Activated CD4-positive, CD25-positive, alpha-beta regulatory T cell treated with anti-CD3 and anti-CD28 coated beads, Interleukin-2, amount 50 U/mL, for 72 hours (primary cell): ENCODE data around the gene DMRTC2.

Experiments used
- DNase-seq: peaks from one replicate; pipeline ENCODE4 v3.0.0; 2021

The DMRTC2 gene

GRCh38 chr19:41847351-41848105, 2.7 kb downstream of the DMRTC2 start:
- DNase-seq: no peak

GRCh38 chr19:41848666-41849065, 3.8 kb downstream of the DMRTC2 start:
- DNase-seq: no peak

GRCh38 chr19:41849067-41849466, 4.2 kb downstream of the DMRTC2 start:
- DNase-seq: no peak

- no peak for DNase-seq
Observed at GRCh38 chr19:41850381-41850780, 5.5 kb downstream of the DMRTC2 start.

- DNase-seq: no peak
Observed at GRCh38 chr19:41851456-41851855, 6.6 kb downstream of the DMRTC2 start.

GRCh38 chr19:41853344-41853743, 8.5 kb downstream of the DMRTC2 start:
- no peak for DNase-seq

- no peak for DNase-seq
Observed at GRCh38 chr19:41853768-41854167, 8.9 kb downstream of the DMRTC2 start.

- DNase-seq: no peak
Observed at GRCh38 chr19:41859213-41859617, 14.4 kb downstream of the DMRTC2 start.

GRCh38 chr19:41859618-41860418, 15.0 kb downstream of the DMRTC2 start, which contains the start of gene RPS19:
Gene RPS19, plus strand, starts transcription at chr19:41860255. Its CDS starts 520 bp downstream, at chr19:41860775.
- DNase-seq: peak; percentile 98

GRCh38 chr19:41860419-41861115, 15.7 kb downstream of the DMRTC2 start:
- no peak for DNase-seq

- DNase-seq: no peak
Observed at GRCh38 chr19:41861116-41861768, 16.4 kb downstream of the DMRTC2 start.

- DNase-seq: no peak
Observed at GRCh38 chr19:41861846-41862245, 17.0 kb downstream of the DMRTC2 start.

GRCh38 chr19:41862445-41862986, 17.7 kb downstream of the DMRTC2 start:
- no peak for DNase-seq

GRCh38 chr19:41863209-41863931, 18.5 kb downstream of the DMRTC2 start:
- DNase-seq: no peak

- no peak for DNase-seq
Observed at GRCh38 chr19:41864374-41864773, 19.5 kb downstream of the DMRTC2 start.

GRCh38 chr19:41866284-41866683, 21.4 kb downstream of the DMRTC2 start:
- no peak for DNase-seq

GRCh38 chr19:41868120-41868988, 23.5 kb downstream of the DMRTC2 start:
- DNase-seq: no peak

GRCh38 chr19:41868989-41869300, 24.1 kb downstream of the DMRTC2 start:
- no peak for DNase-seq

- DNase-seq: no peak
Observed at GRCh38 chr19:41869374-41869955, 24.6 kb downstream of the DMRTC2 start.

- no peak for DNase-seq
Observed at GRCh38 chr19:41870401-41870873, 25.6 kb downstream of the DMRTC2 start.
